GM21737 (cell line): Measurements from ENCODE around the gene NRXN2.

Experiments used
- ATAC-seq: cut with Tn5 transposase; IDR thresholded peaks from one replicate; pipeline ENCODE4 v1.9.1; 2021; ENCODE audit warnings: mild to moderate bottlenecking, moderate library complexity; ENCODE audit not compliant: unreplicated experiment

NRXN2 gene

DNA sequence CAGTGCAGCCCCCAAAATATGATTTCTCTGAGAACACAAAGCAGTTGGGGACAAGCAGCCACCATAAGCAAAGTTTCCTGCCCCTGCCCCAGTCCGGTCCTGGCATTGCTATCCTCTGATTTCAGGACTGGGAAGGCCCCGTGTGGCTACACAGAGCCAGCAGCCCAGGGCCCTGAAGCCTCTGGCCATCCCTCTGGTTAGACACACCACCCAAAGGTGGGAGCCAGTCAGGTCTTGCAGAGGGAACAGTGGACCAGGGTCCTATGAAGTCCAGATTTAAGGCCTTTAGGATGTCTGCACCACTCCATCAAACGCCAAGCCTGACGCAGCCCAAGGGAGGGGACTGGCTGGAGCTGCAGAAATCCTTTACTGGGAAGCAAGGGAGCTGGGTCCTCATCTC, 68.6 kb downstream of the NRXN2 start:
- no peak for ATAC-seq

DNA sequence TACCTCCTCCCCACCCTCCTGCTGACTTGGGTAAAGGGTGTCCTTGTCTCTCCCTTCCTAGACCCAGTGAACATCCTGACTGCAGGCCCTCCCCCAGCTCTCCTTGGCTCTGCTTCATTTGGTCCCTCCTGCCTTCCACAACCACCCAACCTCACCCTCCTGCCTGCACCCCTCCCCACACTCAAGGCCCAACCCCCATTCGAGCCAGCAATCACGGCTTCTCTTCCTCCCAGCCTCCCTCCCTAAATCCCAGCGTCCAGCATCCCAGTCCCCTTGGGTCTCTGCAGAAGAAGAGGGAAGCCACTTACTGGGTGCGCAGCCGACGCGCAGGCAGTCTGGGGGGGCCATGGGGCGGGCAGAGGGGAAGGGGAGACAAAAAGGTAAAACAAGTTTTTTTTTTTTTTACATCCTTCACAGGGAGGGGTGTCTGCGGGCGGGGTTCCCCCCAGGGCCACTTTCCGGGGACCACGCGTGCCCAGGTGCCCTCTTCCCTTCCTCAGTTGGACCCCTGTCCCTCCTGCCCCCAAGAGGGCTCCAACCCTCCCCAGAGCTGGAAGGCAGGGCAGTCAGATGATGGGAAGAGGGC, 69.5 kb downstream of the NRXN2 start:
- ATAC-seq = no peak

DNA sequence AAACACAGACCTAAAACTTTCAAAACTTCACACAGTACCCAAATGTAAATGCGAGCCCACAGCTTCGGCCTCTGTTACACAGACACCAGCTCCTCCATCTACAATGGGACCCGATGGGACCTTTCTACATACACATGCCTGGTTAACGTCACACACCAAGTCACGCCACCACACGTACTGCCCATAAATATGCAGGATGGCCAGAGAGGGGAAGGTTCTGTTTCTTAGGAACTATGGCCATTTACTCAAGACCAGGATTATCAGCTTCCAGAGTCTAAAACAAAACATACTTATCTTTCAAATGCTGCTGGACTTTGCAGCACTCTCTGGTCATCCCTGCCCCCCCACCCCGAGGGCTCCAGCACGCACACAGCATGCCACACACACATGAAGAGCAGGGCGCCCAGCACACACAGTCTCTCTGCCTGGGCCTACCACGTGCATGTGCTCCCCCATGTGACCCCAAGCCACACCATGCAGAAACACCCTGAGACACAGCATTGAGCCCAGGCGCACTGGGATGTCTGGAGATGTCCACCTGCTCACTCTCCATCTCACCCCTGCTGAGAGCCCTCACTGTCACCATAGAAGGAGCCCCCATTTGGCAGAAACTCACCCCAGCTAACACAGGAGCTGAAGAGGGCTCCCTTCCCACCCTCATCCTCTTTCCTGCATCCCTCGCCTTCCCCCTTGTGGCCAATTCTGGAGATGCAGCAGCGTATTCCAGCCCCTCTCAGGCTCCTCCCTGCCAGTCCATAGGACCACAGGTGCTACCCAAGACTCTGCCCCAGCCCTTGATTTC, 70.2 kb downstream of the NRXN2 start:
- no peak for ATAC-seq

DNA sequence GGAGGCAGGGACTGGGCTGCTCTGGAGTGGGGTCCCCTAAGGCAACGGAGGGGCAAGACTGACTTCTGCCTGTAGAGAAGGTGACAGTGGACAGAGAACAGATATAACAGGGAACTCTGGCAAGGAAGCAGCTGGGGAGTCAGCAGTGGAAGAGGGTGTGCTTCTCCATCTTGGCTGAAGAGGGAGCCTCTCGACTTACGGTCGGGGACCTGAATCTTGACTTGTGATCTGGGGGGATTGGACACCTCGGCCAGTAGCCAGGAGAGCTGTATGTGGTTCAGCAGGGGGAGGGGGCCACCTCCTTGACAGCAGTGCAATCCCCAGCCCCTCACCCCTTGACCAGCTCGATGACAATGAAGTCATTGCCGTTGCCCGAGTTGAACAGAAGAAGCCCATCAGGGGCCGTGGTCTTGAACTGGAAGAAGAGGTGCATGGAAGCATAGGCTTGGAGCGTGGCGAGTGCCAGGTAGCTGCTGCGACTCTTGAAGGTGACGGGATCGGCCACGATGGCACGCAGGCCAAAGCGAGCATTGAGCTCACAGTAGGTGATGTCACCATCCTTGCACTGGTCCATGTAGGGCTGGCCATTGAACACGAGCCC, 72.0 kb downstream of the NRXN2 start:
- ATAC-seq = no peak

DNA sequence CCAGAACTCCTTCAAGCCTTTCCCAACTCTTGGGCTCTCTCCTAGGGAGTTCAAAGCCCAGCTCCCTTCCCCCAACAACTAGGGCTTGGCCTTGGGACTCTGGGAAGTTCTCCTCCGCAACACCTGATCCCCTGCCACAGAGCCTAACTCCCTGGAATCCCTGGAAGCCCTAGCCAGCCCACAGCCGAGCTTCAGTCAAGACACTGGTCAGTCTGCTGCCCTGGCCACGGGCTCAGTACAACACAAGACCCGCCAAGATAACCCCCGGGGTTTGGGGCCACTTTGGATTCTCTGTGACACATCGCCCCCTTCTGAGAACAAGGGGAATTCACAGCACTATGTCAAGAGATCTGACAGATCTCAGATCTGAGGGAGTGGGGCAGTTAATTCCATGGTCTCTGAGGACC, 73.7 kb downstream of the NRXN2 start:
- no peak for ATAC-seq

DNA sequence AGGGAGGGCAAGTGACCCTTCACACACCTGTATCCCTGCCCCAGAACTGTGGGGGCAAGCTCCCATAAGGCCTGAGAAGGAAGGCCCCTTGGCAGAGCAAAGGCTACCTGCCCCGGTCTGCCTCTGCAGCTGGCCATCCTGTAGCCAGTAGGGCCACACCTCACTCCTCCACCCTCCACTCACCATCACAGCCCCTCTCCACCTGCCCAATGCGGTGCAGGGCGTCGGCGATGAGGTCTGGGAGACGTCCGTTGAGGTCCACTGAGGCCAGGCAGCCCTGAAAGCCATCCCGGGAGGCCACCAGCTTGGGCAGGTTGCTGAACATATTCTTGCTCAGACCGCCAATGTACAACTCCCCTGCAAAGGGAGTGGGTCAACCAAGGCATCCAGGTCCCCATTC, 74.4 kb downstream of the NRXN2 start:
- no peak for ATAC-seq

DNA sequence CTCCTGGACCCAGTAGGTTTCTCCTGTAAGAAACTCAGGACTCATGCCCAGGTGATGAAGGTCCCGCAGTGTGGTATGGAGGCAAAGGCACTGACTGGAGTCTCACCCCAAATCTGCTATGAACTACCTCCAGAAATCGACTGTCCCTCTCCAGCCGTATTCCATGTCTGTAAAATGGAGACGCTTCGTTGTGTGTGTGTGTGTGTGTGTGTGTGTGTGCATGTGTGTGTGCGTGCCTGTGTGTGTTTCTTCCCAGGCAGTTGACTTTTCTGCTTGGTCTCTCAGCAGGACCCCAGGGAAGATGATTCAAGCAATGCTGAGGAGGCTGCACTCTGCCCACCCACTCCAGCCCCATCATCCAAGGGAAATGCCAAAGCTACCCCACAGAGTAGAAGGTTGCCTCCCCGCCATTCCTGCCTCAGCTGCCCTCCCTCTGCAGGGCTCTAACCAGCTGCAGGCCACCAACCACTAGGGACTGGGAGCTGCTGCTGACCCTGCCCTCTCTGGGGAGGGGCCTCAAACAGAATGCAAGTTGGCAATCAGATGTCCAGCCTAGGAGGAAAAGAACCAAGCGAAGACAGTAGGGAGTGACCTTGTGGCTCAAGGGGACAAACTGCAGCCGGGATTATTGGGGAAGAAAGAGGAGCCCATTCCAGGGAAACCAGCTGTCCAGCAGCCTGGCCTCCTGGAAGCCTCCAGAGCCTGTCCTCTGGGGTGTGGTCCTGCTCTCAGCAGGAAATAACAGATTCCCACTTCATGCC, 75.8 kb downstream of the NRXN2 start:
- ATAC-seq = no peak

DNA sequence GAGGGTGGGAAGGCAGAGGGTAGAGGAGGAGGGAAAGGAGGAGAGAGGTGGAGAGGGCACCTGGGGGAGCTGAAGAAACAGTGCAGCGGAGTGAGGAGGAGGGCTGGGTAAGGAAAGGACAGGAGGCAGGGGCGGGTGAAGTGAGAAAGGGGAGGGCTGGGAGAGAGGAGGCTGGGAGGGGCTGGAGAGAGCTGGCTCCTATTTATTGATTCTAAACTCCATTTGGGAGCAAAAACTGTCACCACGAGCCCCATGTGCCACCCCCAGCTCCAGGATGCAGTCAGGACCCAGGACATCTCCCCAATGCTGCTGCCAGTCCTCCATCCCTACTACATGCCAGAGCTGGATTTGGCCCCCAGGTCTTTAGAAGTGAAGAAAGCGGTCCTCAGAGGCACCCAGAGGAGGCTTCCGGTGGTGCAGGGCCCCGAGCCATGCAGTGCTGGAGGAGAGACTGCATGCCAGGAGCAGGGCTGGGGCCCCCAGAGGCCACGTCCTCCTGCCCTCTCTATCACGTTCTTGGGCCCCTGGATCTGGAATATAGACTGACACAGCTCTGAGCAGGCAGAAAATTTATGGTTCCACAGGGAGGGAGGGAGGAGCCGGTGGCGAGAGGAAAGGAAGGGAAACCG, 78.2 kb downstream of the NRXN2 start:
- ATAC-seq = no peak

DNA sequence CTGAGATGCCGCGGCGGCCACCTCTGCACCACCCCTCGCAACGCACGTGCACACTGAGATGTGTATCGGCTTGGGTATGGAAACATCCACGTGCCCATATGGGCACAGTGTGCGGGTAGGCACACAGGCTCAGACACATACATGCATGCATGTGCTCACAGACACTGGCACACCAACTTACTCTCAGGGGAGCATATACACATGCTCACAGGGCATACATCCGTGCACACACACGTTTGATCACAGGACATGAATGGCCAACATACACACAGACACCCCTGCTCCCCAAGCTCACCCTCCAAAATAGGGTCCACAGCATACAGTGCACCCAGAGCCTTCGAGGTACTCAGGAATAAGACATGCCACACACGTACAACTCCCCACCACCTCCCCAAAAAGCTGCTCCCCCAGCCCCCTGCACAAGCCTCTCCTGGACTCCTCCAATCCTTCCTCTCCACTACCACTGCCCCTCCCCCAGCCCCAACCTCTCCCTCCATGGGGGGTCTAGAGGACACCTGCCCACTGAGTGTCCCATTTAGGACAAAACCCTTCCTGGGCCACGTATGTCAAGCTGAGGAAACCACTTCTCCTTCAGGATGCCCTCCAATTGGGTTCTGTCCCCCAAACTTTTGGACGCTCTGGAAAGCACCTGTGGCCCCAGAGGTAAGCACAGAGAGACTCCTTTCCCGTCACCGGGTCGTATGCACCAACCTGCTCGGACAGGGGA, 78.9 kb downstream of the NRXN2 start:
- ATAC-seq = no peak

DNA sequence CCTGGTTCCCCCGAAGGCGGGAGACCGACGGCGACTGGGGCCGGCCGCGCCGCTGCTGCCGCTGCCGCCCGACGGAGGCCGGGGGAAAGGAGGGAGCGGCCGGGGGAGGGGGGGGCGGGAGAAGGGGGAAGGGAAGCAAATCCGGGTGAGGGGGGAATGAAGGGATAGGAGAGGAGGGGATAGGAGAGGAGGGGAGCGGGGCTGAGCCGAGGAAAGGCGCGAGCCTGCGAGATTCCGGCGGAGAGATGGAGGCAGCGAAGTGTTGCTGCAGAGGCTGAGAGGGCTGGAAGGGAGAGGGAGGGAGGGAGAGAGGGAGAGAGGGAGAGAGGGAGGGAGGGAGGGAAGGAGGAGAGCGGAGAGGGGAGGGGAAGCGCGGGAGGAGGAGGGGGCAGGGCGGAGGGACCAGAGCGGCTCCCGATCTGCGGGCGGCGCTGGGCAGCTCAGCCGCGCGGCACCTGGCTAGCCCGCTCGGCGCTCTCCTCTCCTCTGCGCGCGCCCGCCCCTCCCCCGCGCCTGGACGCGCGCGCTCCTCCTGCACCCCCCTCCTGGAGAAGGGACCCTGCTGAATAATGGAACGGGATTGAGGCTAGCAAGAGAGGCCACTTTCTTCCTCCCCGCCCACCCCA, 79.6 kb downstream of the NRXN2 start:
- ATAC-seq = no peak

DNA sequence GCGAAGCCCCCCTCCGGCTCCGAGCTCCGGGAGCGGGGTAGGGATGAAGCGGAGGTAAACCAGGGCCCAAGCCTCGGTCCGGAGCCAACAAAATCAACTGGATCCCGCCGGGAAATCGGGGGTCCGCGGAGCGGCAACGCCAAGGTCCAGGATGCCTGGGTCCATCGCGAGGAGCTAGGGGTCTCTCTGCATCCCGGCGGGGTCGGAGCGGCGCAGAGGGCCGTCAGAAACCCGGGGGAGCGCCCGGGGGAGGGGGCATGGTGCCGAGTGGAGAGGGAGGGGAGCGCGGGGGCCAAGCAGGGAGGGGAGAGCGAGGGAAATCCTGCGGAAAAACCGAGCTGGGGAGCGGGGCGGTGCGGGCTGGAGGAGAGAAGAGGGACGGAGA, 80.1 kb downstream of the NRXN2 start:
- no peak for ATAC-seq

DNA sequence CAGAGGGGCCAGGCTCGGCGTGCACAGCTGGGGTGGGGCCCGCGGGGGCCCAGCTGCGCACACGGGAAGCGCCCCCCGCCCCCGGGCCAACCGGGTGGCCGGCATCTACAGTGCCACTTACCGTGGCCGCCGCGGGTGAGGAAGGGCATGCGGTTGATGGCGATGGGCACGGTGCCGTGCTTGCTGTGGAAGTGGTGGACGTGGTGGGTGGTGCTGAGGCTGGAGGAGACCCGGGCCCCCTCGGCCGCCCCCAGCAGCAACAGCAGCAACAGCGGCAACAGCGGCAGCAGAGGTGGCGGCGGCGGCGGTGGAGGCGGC, 80.6 kb downstream of the NRXN2 start:
- no peak for ATAC-seq

DNA sequence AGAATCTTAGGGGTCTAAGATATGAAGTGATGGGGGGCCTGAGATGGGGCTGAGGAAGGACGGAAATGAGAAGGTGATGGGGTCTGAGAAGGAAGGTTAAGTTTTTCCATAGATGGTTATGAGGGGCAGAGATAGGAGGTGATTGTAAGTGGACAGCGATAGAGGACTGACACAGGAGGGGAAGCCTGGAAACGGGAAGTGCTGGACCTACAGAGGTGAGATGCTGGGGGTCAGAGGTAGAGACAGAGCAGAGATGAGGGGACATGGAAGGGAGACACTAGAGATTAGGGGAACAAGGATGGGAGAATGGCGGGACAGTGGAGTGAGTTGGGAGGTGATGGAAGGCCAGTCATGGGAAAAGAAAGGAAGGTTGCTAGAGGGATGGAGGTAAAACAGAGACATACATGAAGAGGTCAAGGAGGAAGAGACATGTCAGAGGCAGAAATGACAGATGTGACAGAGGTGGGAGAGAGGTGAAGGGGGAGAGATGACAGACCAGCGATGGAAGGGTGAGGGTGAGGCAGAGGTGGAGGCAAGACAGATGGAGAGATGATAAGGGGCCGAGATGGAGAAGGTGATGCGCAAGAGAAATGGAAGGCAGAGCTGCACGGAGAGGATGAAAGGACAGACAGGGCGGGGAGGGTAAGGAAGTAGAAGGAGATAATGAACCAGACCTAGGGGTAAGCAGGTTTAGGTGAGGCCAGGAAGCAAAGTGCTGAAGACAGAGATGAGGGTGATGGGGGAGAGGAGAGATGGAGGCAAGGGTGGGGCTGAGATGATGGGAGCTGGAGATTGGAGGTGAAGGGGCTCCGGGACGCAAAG, 81.2 kb downstream of the NRXN2 start:
- no peak for ATAC-seq

DNA sequence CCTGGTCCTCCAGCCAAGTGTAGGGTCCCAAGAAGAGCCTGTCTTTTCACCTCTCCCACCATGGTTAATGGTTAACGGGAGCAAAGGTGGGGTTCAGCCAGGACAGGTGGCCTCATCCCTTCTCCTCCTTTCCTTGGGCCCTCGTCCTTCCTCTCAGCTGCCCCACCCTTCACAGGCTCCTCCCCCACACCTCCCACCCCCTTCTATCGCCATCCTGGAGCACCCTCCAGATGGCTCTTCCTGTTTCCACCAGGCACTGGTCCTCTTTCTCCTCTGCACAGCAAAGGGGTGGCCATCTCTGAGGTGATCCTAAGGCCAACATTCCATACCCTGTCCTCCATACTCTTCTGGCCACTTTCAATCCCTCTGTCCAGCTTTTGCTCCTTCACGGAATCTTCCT, 83.1 kb downstream of the NRXN2 start:
- ATAC-seq = no peak

DNA sequence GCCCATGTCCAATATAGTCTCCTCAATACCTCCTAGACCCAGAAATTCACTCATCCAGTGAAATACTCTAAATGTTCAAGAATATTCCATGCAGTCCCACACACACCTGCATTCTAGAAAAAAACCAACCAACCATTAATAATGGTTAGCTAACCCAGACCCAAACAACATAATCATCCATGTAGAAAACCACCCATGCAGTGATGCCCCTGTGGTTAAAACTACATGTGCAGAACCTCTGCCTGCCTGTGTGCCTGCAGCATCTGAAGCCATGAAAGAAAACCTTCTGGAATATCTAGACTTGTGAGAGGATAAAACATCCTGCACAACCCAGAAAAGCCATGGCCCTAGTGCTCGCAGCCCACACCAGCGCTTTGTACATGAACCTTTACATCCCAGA, 84.2 kb downstream of the NRXN2 start:
- ATAC-seq = no peak

DNA sequence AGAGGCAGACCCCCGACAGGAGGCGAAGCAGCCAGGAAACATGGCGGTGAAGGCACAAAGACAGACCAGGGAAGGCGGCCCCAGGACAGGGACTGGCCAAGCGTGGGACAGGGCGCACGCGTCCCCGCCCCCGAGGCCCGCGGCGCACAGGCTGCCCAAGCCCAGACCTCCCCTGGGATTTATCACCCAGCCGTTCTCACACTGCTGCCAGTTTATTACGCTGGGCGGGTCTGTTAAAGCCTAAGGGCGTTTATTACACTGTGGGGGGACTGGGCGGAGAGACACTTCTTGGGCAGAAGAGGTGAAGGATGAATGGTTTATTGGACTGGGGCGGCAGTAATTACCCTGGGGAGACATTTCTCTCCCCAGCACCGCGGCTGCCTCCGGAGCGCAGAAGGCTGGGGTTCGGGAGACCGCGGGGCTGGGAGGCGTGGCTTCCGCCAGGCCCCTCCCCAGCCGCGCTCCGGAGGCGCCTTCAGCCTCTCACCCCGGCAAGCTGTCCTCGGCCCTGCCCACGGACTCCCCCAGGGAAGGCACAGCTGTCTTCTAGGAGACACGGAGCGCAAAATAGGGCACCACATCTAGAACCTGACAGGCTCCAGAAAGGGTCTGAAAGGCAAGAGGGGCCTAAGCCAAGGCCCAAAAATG, 84.9 kb downstream of the NRXN2 start:
- no peak for ATAC-seq

DNA sequence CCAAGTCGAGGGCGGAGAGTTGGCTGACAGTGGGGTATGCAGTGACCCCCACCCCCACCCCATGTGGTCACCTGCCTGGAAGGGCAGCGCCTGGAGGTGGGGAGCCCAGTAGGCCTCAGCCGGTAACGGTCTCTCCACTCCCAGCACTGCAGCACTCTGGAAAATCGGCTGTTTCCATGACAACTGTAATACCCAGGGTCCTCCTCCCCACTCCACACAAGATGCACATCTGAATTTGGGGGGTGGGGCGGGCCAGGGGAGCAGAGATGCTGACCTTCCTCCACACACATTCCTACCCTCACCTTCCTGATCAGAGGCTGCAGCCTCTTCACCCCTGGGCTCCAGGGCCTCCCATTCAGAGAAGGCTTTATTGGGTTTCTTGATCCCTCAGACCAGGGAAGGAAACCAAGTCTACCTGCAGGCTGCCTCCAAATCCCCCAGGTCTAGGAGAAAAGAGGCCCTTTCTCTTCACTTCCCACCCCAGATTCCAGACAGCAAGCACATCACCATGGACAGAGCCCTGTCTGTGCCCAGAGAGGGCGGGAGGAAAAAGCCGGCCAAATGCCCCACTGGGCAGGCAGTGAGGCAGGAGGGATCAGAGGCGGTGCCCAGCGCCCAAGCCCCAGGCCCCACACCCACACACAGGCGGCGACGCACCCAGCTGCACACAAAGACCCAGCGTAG, 85.5 kb downstream of the NRXN2 start:
- no peak for ATAC-seq

DNA sequence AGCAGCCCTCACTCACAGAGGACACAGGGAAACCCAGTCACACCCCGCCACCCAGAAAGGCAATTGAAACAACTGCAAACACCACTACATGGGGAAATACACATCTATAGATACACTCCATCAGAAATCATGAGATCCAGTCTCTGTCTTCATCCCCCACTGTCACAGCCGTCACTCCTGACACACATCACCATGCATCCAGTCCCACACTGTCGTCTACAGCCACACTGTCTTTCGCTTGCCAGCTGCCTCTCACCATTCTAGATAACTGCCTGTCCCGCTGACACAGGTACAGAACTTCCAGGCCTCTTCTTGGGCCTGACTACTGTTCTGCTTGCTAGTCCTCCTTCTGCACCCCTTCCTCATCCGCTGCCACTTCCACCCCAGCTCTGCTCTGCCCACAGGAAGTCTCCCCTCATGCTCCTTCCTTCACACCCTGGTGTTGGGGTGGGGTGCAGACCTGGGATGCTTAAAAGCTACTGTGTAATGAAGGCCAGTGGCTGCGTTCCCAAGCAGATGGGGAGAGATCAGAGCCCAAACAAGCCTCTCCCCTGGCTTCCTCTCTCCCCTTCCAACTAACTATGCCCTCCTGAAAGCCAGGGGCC, 89.3 kb downstream of the NRXN2 start:
- ATAC-seq = no peak
